NOMO-1 treated with DMSO at 0.1 percent for 48 hours (cell line): ENCODE data around the gene KCNJ13.
"Not testable (repeated sequence)": the region's sequence is repeated elsewhere in the genome, so short reads cannot be mapped to it uniquely, and the experiment has no call there.

Experiments
- DNase-seq: peaks from one replicate; lab custom pipeline; 2025; ENCODE audit not compliant: unreplicated experiment; lab: John Stamatoyannopoulos, UW

The KCNJ13 gene

DNA sequence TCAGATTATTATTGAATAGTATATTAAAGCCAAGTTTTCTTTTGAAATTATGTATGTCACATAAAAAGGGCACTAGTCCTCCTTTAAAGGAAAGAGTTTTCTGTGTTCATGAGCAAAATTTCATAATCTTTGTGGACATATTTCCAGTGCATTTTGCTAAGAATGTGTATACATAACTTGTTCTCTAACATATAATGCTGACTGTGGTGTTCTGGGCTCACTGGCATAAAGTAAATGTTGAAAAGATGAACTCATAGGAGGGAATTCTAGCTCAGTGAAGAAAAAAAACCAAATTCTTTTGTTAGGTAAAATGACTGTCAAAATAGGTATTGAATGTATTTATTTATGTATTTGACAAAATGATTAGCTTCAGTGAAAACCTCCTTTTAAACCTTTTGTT, 6.2 kb downstream of the KCNJ13 start:
- no peak for DNase-seq

DNA sequence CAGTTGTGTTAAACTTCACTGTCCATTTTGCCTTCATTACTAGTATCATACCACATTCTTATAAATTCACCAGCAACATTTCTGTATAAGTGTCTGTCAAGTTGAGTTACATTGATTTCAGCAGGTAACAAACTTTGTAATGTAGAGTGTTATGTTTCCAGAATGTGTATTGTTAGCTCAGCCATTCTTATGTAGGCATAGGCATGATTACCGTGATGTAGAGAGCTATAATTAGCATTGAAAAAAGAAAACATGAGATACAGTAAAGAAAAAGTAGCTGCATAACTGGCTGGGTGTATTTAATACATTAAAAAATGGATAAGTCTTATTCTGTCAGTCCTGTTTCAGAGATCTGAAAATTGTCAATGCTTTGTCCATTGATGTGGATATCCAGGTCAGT, 8.5 kb downstream of the KCNJ13 start:
- no peak for DNase-seq

DNA sequence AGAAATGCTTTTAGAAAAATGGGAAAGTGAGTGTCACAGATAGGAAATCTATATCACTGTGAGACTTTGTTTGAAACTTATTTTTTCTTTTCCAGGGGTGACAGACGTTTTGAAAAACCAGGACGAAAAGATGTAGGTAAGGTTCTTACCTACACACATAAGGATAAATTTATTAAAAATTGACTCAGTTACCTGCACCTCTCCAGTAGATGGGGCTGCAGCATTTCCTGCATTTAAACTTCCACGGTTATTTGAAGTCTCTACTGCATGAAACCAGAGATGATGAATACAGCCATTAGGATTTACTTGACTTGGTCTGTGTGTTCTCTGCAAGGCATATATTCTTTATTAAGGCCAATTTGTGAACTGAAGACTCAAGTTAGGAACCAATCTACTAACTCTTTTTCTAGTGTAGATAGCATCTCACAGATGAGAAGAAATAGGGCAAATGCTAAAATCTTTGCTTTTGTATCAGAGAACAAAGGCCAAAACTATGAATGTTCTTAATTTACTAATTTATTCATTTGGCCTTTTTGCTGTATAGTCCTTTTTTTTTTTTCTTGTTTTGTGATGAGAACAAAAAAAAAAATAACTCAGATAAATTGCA, 15.0 kb downstream of the KCNJ13 start:
- no peak for DNase-seq

DNA sequence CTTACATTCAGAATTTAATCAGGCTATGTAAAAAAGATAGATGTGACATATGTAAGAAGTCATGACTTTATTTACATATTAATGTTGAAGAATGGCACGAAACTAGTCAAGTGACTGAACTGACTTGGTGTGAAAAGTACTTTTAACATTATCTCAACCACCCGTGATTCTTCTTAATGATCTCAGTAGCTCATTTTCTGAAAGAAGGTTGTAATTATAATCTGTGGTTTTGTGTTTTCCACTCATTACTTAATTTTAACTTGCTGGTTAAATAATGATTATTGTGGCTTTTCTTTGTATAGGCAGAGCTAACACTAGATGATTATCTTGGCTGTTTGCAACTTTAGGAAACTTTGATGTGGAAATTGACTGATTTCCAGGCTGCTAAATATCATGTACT, 18.5 kb downstream of the KCNJ13 start:
- DNase-seq: no peak

DNA sequence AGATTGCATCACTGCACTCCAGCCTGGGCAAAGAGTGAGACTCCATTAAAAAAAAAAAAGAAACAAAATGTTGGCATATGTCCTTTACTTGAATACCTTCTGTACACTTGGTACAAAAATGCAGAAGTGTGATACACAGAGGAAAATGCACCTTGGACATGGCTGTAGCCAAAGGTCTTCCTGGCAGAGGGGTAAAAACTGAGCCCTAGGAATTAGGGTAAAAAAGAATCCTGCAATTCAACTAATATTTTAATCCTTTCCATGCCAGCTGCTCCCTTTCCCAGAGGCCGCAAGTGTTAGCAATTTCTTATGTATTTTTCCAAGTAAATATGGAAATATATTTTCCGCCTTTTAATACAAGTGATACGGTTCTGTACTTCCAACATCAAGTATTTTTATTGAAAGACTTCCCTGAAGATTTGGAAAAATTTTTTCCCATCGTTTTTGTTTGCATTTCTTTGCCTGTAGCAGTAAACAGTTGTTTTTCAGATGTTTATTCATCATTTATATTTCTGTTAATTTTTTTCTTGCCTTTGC, 26.2 kb downstream of the KCNJ13 start:
- DNase-seq: no peak

DNA sequence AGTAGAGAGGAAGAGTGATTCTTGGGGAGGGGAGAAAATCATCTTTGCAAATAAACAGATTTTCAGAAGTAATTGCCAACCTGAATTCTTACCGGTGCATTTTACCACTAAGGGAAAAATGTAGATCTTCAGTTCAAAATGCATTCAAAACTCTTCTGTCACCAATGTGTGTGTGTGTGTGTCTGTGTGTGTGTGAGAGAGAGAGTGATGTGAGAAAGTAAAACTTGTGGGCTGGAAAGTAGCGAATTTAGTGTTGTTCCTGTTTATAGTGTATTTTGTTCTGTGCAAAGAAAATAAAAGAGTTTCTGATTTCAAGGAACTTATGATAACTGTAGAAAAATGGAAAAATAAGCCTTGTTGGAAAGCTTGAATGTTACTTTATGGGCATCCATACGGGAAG, 27.0 kb downstream of the KCNJ13 start:
- no peak for DNase-seq

DNA sequence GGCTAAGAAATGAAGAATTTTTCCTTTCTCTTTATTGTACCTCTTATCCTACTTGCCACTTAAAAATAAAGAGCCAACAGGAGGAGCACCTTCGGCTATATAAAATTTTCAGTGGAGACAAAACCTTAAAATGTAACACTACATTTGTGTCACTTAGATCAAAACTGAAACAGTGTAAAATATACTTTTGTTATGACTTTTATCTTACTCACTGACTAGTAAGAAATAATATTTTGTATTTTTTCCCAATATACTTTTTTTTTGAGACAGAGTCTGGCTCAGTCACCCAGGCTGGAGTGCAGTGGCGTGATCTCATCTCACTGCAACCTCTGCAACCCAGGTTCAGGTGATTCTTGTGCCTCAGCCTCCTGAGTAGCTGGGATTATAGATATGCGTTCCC, 28.3 kb downstream of the KCNJ13 start:
- DNase-seq: no peak

DNA sequence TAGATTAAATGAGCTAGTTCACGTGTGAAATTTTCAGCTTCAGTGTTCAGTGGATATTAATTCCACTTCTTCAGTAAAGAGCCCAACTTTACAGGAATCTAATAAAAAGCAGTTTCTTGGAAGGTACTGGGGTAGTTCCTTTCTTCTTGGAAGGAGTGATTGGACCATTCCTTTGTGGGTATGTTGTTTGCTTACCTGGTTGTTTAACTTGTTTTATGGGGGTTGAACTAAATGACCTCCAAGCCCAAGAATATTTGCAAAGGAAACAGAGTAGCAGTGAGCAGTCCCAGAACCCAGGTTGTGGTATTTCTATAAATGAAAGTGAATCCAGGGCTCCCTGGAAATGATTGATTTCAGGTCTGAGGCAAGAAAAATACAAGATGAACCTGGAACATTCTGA, 31.4 kb downstream of the KCNJ13 start:
- no peak for DNase-seq

DNA sequence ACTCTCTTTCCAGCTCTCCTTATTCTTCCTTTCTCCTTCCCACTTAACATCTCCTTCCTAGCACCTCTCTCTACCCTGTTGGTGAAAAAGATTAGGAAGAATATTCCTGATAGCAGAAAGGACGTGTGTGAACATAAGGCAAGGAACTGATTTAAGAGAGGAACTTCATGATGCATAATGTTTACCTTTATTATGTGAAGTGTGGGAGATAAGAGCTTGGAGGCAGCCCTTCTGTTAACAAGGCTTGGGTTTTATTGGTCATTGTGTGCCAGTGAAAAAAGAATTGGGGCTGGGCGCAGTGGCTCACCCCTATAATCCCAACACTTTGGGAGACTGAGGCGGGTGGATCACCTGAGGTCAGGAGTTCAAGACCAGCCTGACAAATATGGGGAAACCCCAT, 34.4 kb downstream of the KCNJ13 start:
- no peak for DNase-seq

DNA sequence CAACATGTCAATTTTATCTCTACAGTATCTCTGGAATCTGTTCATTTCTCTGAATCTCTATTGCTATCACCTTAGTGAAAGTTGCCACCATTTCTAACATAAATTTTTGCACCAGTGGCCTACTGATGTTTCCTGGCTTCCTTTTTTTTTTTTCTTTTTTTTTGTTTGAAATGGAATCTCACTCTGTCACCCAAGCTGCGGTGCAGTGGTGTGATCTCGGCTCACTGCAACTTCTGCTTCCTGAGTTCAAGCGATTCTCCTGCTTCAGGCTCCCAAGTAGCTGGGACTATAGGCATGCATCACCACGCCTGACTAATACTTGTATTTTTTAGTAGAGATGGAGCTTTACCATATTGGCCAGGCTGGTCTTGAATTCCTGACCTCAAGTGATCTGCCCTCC, 35.1 kb downstream of the KCNJ13 start:
- DNase-seq: no peak

DNA sequence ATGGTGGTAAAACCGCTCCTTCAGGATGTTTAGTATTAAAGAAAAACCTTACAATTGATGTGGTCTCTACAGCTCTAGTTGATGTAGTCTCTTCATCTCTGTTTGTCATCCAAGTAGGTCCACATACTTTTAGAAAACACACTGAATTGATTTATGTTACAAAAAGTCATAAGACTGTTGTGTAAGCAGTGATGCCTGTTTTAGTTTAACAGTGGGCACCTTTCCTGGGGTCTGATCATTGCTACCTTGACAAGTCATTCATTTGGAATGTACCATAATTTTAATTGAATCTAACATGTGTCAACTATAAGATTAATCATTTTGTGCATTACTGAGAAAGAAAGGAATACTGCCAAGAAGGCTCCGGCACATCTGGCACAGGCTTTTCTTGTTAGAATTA, 44.9 kb downstream of the KCNJ13 start:
- no peak for DNase-seq

DNA sequence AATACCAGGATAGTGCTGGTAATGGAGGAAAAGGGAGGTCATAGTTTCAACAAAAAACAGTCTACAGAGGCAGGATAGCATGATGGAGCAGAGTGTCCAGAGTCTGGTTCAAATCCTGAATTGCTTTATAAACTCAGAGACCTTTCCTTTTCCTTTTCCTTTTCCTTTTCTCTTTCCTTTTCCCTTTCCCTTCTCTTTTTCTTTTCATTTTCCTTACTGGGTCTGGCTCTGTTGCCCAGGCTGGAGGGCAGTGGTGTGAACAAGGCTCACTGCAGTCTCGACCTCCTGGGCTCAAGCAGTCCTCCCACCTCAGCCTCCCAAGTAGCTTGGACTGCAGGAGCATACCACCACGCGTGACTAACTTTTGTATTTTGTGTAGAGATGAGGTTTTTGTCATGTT, 47.6 kb downstream of the KCNJ13 start:
- DNase-seq: no peak

DNA sequence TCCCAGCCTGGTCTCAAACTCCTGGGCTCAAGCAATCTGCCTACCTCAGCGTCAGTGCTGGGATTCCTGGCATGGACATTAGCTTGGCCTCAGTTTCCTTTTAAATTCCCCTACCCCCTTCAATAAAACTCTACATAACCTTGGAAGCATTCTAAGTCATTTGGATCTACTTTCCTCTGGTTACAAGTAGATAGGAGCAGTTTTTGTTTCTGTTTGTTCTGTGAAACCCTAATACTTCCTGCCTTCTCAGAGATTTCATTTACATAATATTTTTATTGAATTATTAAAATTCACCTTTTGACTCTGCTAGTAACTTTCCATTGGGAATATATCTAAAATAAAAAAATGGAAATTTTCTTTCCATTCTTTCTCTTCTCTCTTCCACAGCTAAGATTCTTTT, 53.3 kb downstream of the KCNJ13 start:
- DNase-seq: no peak

DNA sequence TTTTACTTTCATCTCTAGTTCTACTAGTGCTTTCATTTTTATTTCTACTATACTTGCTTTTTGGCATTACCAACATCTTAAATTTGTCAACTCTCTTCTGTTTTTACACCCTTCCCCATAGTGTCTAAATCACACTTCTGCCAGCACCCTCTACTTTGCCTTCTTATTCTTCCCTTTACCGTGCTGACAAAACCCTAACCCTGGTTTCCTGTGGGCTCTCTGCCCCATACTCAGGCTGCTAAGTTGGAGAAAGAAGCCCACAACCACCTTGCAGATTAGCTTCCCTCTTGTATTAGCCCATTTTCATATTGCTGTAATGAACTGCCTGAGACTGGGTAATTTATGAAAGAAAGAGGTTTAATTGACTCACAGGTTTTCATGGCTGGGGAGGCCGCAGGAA, 54.5 kb downstream of the KCNJ13 start:
- no peak for DNase-seq

DNA sequence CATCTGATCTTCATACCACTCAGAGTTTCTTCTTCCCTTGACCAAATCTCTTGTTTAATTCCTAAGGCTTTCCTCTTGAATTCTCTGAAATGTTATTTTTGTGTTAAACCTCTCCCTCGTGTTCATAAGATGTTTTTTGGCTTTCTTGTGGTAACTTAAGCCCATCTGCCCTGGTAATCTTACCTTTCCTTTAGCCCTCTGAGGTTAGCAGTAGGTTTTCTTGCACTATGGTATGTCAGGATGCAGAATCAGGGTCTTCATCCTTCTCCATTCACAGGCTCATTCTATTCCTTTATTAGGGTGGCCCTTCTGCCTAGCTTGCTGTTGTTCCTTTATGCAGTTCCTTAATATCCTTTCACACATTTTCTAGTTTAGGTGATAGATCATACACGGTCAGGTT, 55.1 kb downstream of the KCNJ13 start:
- DNase-seq: no peak

DNA sequence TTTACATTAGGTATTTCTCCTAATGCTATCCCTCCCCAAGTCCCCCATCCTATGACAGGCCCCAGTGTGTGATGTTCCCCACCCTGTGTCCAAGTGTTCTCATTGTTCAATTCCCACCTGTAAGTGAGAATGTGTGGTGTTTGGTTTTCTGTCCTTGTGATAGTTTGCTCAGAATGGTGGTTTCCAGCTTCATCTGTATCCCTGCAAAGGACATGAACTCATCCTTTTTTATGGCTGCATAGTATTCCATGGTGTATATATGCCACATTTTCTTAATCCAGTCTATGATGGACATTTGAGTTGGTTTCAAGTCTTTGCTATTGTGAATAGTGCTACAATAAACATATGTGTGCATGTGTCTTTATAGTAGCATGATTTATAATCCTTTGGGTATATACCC, 56.3 kb downstream of the KCNJ13 start:
- DNase-seq: not testable (repeated sequence)
